HEK293 (cell line): ENCODE results near the gene RUVBL1.
A peak's percentile ranks its signal among the peaks of the same experiment; 100 is the strongest.

ENCODE experiments used
- BCL11B ChIP-seq: fragments of 450-650 bp; formaldehyde crosslinking; IDR thresholded peaks from 2 replicates; pipeline ENCODE4 v1.5.1; 2016; ENCODE audit warnings: low read depth, missing biosample characterization, missing genetic modification characterization
- GLI4 ChIP-seq: fragments of 450-650 bp; formaldehyde crosslinking; IDR thresholded peaks from 2 replicates; pipeline ENCODE4 v1.5.1; 2016; ENCODE audit warnings: missing biosample characterization, missing genetic modification characterization
- GLIS1 ChIP-seq: fragments of 450-650 bp; formaldehyde crosslinking; IDR thresholded peaks from 2 replicates; pipeline ENCODE4 v1.5.1; 2016; ENCODE audit warnings: missing biosample characterization, missing genetic modification characterization
- KLF10 ChIP-seq: fragments of 450-650 bp; IDR thresholded peaks from 2 replicates; pipeline ENCODE4 v1.5.1; 2018; ENCODE audit warnings: missing biosample characterization, mild to moderate bottlenecking, missing genetic modification characterization
- MZF1 ChIP-seq: fragments of 450-650 bp; formaldehyde crosslinking; IDR thresholded peaks from 2 replicates; pipeline ENCODE4 v1.5.1; 2017; ENCODE audit warnings: missing biosample characterization, missing genetic modification characterization, borderline replicate concordance
- SALL2 ChIP-seq: fragments of 450-650 bp; formaldehyde crosslinking; IDR thresholded peaks from 2 replicates; pipeline ENCODE4 v1.5.0; 2017; ENCODE audit warnings: missing biosample characterization, mild to moderate bottlenecking, missing genetic modification characterization, borderline replicate concordance
- SP3 ChIP-seq: fragments of 450-650 bp; formaldehyde crosslinking; IDR thresholded peaks from 2 replicates; pipeline ENCODE4 v1.5.1; 2016; ENCODE audit warnings: missing biosample characterization, missing genetic modification characterization
- TCF7L2 ChIP-seq: IDR thresholded peaks from 2 replicates; pipeline ENCODE4 v1.6.1; 2011; ENCODE audit warnings: low read depth, mild to moderate bottlenecking, inconsistent platforms, low read length, moderate library complexity, borderline replicate concordance
- YY2 ChIP-seq: fragments of 450-650 bp; formaldehyde crosslinking; IDR thresholded peaks from 2 replicates; pipeline ENCODE4 v1.5.1; 2016; ENCODE audit warnings: missing biosample characterization, missing genetic modification characterization
- ZBTB48 ChIP-seq: fragments of 450-650 bp; formaldehyde crosslinking; IDR thresholded peaks from 2 replicates; pipeline ENCODE4 v1.5.1; 2016; ENCODE audit warnings: missing biosample characterization, missing genetic modification characterization
- ZFP37 ChIP-seq: fragments of 450-650 bp; formaldehyde crosslinking; IDR thresholded peaks from 2 replicates; pipeline ENCODE4 v1.5.1; 2016; ENCODE audit warnings: missing biosample characterization, missing genetic modification characterization
- ZFP41 ChIP-seq: fragments of 450-650 bp; formaldehyde crosslinking; IDR thresholded peaks from 2 replicates; pipeline ENCODE4 v1.5.1; 2016; ENCODE audit warnings: missing biosample characterization, missing genetic modification characterization, borderline replicate concordance
- ZNF10 ChIP-seq: fragments of 450-650 bp; formaldehyde crosslinking; IDR thresholded peaks from 2 replicates; pipeline ENCODE4 v1.5.1; 2017; ENCODE audit warnings: missing biosample characterization, missing genetic modification characterization
- ZNF211 ChIP-seq: fragments of 450-650 bp; formaldehyde crosslinking; IDR thresholded peaks from 2 replicates; pipeline ENCODE4 v1.5.1; 2016; ENCODE audit warnings: low read depth, missing biosample characterization, missing genetic modification characterization
- ZNF239 ChIP-seq: fragments of 450-650 bp; formaldehyde crosslinking; IDR thresholded peaks from 2 replicates; pipeline ENCODE4 v1.5.1; 2016; ENCODE audit warnings: missing biosample characterization, missing genetic modification characterization
- ZNF341 ChIP-seq: fragments of 450-650 bp; formaldehyde crosslinking; IDR thresholded peaks from 2 replicates; pipeline ENCODE4; 2016; ENCODE audit warnings: low read depth, missing biosample characterization, missing genetic modification characterization
- ZNF354C ChIP-seq: fragments of 450-650 bp; formaldehyde crosslinking; IDR thresholded peaks from 2 replicates; pipeline ENCODE4 v1.5.1; 2016; ENCODE audit warnings: missing biosample characterization, missing genetic modification characterization, low read depth, borderline replicate concordance
- ZNF404 ChIP-seq: fragments of 450-650 bp; formaldehyde crosslinking; IDR thresholded peaks from 2 replicates; pipeline ENCODE4 v1.5.1; 2017; ENCODE audit warnings: missing biosample characterization, missing genetic modification characterization
- ZNF423 ChIP-seq: fragments of 450-650 bp; formaldehyde crosslinking; IDR thresholded peaks from 2 replicates; pipeline ENCODE4 v1.5.1; 2016; ENCODE audit warnings: missing biosample characterization, missing genetic modification characterization
- ZNF558 ChIP-seq: fragments of 450-650 bp; formaldehyde crosslinking; IDR thresholded peaks from 2 replicates; pipeline ENCODE4 v1.5.1; 2016; ENCODE audit warnings: missing biosample characterization, missing genetic modification characterization
- ZNF600 ChIP-seq: fragments of 450-650 bp; formaldehyde crosslinking; IDR thresholded peaks from 2 replicates; pipeline ENCODE4 v1.5.1; 2016; ENCODE audit warnings: missing biosample characterization, missing genetic modification characterization
- ZNF626 ChIP-seq: fragments of 450-650 bp; sonication (Bioruptor Pico); formaldehyde crosslinking; IDR thresholded peaks from 2 replicates; pipeline ENCODE4 v1.5.1; 2018; ENCODE audit warnings: missing biosample characterization, missing genetic modification characterization, inconsistent platforms
- ZNF645 ChIP-seq: fragments of 450-650 bp; formaldehyde crosslinking; IDR thresholded peaks from 2 replicates; pipeline ENCODE4; 2016; ENCODE audit warnings: missing biosample characterization, missing genetic modification characterization
- ZNF76 ChIP-seq: fragments of 450-650 bp; formaldehyde crosslinking; IDR thresholded peaks from 2 replicates; pipeline ENCODE4; 2016; ENCODE audit warnings: low read depth, missing biosample characterization, missing genetic modification characterization, borderline replicate concordance
- ZNF776 ChIP-seq: fragments of 450-650 bp; formaldehyde crosslinking; IDR thresholded peaks from 2 replicates; pipeline ENCODE4 v1.5.0; 2017; ENCODE audit warnings: missing biosample characterization, missing genetic modification characterization, borderline replicate concordance
- ZSCAN16 ChIP-seq: fragments of 450-650 bp; formaldehyde crosslinking; IDR thresholded peaks from 2 replicates; pipeline ENCODE4 v1.5.1; 2016; ENCODE audit warnings: missing biosample characterization, missing genetic modification characterization
- TF ChIP-seq, protein P1 (sequence below): fragments of 450-650 bp; formaldehyde crosslinking; conservative IDR thresholded peaks from 2 replicates; pipeline ENCODE4 v1.5.1; 2016; ENCODE audit warnings: low read depth, missing biosample characterization, missing genetic modification characterization
- TF ChIP-seq, protein P2 (sequence below): fragments of 450-650 bp; formaldehyde crosslinking; IDR thresholded peaks from 2 replicates; pipeline ENCODE4 v1.5.1; 2016; ENCODE audit warnings: missing biosample characterization, missing genetic modification characterization, borderline replicate concordance
- TF ChIP-seq, protein P3 (sequence below): fragments of 450-650 bp; formaldehyde crosslinking; IDR thresholded peaks from 2 replicates; pipeline ENCODE4 v1.5.1; 2017; ENCODE audit warnings: missing biosample characterization, missing genetic modification characterization

RUVBL1 gene

GRCh38 chr3:128123538-128124368 lies at the start of gene RUVBL1 (continued):
- TF ChIP-seq, protein P1, sequence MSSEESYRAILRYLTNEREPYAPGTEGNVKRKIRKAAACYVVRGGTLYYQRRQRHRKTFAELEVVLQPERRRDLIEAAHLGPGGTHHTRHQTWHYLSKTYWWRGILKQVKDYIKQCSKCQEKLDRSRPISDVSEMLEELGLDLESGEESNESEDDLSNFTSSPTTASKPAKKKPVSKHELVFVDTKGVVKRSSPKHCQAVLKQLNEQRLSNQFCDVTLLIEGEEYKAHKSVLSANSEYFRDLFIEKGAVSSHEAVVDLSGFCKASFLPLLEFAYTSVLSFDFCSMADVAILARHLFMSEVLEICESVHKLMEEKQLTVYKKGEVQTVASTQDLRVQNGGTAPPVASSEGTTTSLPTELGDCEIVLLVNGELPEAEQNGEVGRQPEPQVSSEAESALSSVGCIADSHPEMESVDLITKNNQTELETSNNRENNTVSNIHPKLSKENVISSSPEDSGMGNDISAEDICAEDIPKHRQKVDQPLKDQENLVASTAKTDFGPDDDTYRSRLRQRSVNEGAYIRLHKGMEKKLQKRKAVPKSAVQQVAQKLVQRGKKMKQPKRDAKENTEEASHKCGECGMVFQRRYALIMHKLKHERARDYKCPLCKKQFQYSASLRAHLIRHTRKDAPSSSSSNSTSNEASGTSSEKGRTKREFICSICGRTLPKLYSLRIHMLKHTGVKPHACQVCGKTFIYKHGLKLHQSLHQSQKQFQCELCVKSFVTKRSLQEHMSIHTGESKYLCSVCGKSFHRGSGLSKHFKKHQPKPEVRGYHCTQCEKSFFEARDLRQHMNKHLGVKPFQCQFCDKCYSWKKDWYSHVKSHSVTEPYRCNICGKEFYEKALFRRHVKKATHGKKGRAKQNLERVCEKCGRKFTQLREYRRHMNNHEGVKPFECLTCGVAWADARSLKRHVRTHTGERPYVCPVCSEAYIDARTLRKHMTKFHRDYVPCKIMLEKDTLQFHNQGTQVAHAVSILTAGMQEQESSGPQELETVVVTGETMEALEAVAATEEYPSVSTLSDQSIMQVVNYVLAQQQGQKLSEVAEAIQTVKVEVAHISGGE (tag by site-specific recombination): peak; percentile 99
- TF ChIP-seq ZNF600 (tag by site-specific recombination) (peak; percentile 59; the same call in 1 of the 2 replicates), ZNF645 (no peak), SALL2 (tag by site-specific recombination) (no peak), YY2 (tag by site-specific recombination) (no peak), BCL11B (tag by site-specific recombination) (no peak), ZNF776 (tag by site-specific recombination) (no peak), MZF1 (tag by site-specific recombination) (no peak), ZNF626 (tag by site-specific recombination) (no peak), GLI4 (tag by site-specific recombination) (0 out of 2 replicates have a peak, but pooled peaks have one; percentile 25), ZNF239 (tag by site-specific recombination) (no peak), ZNF404 (no peak), TCF7L2 (no peak), ZBTB48 (tag by site-specific recombination) (no peak), ZNF354C (no peak), ZSCAN16 (0 out of 2 replicates have a peak, but pooled peaks have one; percentile 34), KLF10 (peak; percentile 91), ZNF341 (tag by site-specific recombination) (peak; percentile 16; the same call in 1 of the 2 replicates), ZNF10 (tag by site-specific recombination) (no peak), SP3 (tag by site-specific recombination) (peak; percentile 83), ZFP41 (tag by site-specific recombination) (no peak), ZNF423 (tag by site-specific recombination) (no peak), ZNF211 (tag by site-specific recombination) (no peak), GLIS1 (no peak), ZNF76 (peak; percentile 42; the same call in 1 of the 2 replicates), ZNF558 (tag by site-specific recombination) (peak; percentile 55; the same call in 1 of the 2 replicates), ZFP37 (tag by site-specific recombination) (peak; percentile 51; the same call in 1 of the 2 replicates)
- TF ChIP-seq, protein P2, sequence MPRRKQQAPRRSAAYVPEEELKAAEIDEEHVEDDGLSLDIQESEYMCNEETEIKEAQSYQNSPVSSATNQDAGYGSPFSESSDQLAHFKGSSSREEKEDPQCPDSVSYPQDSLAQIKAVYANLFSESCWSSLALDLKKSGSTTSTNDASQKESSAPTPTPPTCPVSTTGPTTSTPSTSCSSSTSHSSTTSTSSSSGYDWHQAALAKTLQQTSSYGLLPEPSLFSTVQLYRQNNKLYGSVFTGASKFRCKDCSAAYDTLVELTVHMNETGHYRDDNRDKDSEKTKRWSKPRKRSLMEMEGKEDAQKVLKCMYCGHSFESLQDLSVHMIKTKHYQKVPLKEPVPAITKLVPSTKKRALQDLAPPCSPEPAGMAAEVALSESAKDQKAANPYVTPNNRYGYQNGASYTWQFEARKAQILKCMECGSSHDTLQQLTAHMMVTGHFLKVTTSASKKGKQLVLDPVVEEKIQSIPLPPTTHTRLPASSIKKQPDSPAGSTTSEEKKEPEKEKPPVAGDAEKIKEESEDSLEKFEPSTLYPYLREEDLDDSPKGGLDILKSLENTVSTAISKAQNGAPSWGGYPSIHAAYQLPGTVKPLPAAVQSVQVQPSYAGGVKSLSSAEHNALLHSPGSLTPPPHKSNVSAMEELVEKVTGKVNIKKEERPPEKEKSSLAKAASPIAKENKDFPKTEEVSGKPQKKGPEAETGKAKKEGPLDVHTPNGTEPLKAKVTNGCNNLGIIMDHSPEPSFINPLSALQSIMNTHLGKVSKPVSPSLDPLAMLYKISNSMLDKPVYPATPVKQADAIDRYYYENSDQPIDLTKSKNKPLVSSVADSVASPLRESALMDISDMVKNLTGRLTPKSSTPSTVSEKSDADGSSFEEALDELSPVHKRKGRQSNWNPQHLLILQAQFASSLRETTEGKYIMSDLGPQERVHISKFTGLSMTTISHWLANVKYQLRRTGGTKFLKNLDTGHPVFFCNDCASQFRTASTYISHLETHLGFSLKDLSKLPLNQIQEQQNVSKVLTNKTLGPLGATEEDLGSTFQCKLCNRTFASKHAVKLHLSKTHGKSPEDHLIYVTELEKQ (tag by site-specific recombination): no peak
- TF ChIP-seq, protein P3, sequence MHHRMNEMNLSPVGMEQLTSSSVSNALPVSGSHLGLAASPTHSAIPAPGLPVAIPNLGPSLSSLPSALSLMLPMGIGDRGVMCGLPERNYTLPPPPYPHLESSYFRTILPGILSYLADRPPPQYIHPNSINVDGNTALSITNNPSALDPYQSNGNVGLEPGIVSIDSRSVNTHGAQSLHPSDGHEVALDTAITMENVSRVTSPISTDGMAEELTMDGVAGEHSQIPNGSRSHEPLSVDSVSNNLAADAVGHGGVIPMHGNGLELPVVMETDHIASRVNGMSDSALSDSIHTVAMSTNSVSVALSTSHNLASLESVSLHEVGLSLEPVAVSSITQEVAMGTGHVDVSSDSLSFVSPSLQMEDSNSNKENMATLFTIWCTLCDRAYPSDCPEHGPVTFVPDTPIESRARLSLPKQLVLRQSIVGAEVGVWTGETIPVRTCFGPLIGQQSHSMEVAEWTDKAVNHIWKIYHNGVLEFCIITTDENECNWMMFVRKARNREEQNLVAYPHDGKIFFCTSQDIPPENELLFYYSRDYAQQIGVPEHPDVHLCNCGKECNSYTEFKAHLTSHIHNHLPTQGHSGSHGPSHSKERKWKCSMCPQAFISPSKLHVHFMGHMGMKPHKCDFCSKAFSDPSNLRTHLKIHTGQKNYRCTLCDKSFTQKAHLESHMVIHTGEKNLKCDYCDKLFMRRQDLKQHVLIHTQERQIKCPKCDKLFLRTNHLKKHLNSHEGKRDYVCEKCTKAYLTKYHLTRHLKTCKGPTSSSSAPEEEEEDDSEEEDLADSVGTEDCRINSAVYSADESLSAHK (tag by site-specific recombination): no peak
